ENCODE data around the gene PYGB.
"Not testable (repeated sequence)": the region's sequence is repeated elsewhere in the genome, so short reads cannot be mapped to it uniquely, and the experiment has no call there.

PYGB gene

DNA sequence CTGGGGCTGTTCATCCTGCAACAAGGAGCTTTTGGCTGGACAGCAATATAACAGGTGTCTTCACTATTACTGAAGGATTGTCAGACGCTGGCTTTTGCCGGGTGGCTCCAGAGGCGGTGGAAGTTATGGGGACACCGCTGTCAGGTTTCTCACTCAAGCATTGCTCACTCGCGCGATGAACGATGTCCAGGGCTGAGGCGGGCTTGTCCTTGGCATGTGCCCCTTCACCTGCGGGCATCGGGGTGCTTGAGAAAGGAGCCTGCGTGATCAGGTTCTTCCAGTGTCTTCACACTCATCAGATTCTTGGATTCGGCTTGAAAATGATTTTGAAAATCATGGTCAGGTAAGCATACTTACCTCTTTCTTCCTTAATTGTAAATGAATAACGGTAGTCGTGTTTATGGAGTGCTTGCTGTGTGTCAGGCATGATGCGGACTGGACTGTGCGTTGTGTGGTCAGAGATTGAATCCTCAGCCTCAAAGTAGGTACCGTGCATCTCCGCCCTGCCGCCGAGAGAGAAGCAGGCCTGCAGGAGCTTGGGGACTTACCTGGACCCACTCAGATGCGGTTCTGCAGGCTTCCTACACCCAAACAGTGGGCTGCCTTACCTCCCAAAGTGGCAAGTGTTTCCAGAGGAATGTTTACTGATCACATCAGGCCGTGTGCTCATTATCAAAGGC is 18.3 kb upstream of the PYGB start:
- no peak for DNase-seq (ENCODE audit: extremely low read depth in 1 of 2, low read depth in 1 of 2)

DNA sequence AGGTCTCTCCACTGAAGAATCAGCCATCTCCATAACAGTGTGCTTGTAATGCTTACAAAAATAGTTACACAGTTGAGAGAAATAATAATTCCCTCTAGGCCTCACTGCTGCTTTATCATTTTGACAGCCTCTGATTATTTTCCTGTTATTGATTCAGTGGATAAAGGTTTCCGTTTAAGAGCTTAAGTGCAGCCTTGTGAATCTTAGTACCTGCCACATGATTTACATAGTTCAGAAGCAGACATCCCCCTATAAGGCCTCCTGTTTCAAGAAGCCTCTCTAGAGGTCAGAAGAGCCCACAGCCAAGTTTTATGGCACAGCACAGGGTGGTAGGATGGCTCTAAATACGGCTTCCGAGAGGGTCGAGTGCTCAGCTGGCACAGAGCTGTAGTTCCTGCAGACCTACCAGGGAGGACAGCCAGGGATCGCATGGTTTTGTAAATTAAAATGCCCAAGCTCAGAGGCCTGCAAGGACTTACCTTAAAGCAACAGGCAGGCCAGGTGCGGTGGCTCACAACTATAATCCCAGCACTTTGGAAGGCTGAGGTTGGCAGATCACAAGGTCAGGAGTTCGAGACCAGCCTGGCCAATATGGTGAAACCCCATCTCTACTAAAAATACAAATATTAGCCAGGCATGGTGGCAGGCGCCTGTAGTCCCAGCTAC is 17.6 kb upstream of the PYGB start:
- DNase-seq (ENCODE audit: extremely low read depth in 1 of 2, low read depth in 1 of 2) = no peak

- no peak for DNase-seq (ENCODE audit: extremely low read depth in 1 of 2, low read depth in 1 of 2)
Measured at GRCh38 chr20:25233016-25233772, 14.7 kb upstream of the PYGB start.

GRCh38 chr20:25234009-25234849 is 13.7 kb upstream of the PYGB start:
- not testable (repeated sequence) for DNase-seq (ENCODE audit: extremely low read depth in 1 of 2, low read depth in 1 of 2)

DNA sequence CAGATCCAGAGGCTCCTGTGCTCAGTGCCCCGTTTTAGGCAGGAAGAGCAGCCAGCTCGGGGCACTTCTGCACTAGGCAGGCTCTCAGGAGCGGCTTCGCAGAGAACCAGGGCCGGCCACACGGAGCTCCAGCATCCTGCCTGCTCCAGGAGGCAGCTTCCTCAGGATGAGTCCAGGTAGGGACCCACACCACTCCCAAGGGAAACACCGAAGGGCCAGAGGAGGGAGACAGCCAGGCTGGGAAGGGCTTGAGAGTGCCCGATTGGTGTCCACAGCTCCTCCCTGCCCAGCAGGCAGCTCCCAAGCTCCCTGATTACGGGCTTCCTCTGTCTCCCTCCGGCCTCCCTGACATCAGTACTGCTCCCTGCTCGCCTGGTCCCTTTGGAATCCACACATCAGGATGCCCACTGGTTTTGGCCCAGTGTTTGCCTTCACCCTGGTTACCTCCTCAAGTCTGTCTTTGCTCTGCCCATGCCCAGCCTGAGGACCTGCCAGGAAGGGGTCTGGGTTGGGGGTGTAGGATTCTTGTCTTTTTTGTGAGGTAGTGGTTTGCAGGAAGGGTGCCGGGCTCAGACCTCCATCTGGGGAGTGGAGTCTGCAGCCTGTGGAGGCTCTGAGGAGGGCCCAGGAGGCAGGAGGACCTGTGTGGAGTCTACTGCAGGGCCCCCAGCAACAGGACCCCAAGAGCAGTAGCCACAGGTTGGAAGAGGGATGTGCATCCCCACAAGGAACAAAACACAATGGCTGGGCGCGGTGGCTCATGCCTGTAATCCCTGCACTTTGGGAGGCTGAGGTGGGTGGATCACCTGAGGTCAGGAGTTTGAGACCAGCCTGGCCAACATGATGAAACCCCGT is 11.2 kb upstream of the PYGB start:
- no peak for DNase-seq (ENCODE audit: extremely low read depth in 1 of 2, low read depth in 1 of 2)

GRCh38 chr20:25237610-25238318 is 10.1 kb upstream of the PYGB start:
- peak; percentile 35 to 62 for DNase-seq (ENCODE audit: extremely low read depth in 1 of 2, low read depth in 1 of 2)

GRCh38 chr20:25238319-25239037 is 9.4 kb upstream of the PYGB start:
- DNase-seq (ENCODE audit: extremely low read depth in 1 of 2, low read depth in 1 of 2) = no peak

- DNase-seq (ENCODE audit: extremely low read depth in 1 of 2, low read depth in 1 of 2) = no peak
Measured at GRCh38 chr20:25239387-25240370, 8.2 kb upstream of the PYGB start.

- not testable (repeated sequence) for DNase-seq (ENCODE audit: extremely low read depth in 1 of 2, low read depth in 1 of 2)
Measured at GRCh38 chr20:25240851-25241658, 6.8 kb upstream of the PYGB start.

DNA sequence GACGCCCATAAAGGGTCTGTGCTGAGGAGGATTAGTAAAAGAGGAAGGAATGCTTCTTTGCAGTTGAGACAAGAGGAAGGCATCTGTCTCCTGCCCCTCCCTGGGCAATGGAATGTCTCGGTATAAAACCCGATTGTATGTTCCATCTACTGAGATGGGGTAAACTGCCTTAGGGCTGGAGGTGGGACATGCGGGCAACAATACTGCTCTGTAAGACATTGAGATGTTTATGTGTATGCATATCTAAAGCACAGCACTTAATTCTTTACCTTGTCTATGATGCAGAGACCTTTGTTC is 6.3 kb upstream of the PYGB start:
- DNase-seq (ENCODE audit: extremely low read depth in 1 of 2, low read depth in 1 of 2) = not testable (repeated sequence)

- no peak for DNase-seq (ENCODE audit: extremely low read depth in 1 of 2, low read depth in 1 of 2)
Measured at GRCh38 chr20:25242231-25242630, 5.7 kb upstream of the PYGB start.

DNA sequence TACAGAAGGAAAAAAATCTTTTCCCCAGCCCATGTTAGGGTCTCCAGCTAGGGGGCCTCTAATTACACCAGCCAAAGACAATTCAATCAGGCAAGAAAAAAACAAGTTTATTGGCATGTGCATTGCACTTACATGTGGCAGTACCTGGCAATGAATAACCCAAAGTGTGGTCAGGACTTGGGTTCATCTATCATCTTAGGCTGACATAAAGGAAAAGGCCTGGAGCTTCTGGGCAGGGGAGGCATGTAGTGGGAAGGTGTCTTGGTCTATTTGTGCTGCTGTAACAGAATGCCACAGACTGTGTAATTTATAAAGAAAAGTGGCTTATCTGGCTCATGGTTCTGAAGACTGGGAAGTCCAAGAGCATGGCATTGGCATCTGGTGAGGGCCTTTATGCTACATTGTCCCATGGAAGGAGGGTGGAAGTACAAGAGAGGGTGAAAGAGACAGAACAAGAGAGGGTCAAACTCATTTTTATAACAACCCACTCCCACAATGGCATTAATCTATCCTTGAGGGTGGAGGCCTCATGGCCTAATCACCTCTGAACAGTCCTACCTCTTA is 4.4 kb upstream of the PYGB start:
- no peak for DNase-seq (ENCODE audit: extremely low read depth in 1 of 2, low read depth in 1 of 2)

DNA sequence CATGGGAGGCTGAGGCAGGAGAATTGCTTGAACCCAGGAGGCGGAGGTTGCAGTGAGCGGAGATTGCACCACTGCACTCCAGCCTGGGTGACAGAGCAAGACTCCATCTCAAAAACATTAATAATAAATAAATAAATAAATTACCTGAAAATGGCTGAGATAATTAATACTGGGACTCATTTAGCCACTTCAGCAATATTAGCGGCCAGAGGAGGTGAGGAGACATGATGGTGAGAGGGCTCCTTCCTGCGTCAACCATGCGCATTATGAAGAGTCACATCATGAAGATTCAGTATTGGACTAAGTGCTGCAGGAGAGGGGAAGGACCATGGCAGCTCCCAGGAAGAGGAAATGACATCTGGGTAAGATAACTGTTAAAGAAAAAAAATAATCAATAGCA is 2.9 kb upstream of the PYGB start:
- DNase-seq (ENCODE audit: extremely low read depth in 1 of 2, low read depth in 1 of 2) = no peak

- DNase-seq (ENCODE audit: extremely low read depth in 1 of 2, low read depth in 1 of 2) = no peak
Measured at GRCh38 chr20:25245461-25245860, 2.4 kb upstream of the PYGB start.

- DNase-seq (ENCODE audit: extremely low read depth in 1 of 2, low read depth in 1 of 2) = no peak
Measured at GRCh38 chr20:25246182-25246999, 1.5 kb upstream of the PYGB start.

DNA sequence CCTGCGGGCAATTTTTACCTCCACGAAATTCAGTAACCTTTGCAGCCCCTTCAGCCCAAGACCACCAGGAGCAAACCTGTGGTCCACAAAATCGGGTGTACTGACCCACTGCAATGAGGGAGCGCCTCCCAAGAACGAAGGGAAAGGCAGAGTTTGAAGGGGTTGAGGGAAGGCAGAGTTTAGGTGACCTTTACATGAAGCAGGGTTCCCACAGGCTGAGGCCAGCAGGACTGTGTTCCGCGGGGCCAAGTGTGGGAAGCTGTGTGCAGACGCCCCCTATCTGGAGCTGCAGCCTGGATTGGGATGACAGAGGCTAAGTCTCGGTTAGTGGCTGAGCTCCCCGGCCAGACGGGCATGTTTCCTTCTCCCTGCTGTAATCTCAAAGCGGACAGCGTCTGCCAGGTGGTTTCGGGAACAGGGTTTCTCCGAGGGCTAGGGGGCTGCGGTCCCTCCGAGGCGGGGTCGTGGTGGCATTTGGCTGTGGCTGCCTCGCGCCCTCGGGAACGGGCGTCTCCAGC is 826 bp upstream of the PYGB start:
- DNase-seq (ENCODE audit: extremely low read depth in 1 of 2, low read depth in 1 of 2) = no peak

All from stimulated activated CD8-positive, alpha-beta memory T cell treated with anti-CD3 and anti-CD28 coated beads, Interleukin-7, amount 100 ng/mL, for 48 hours (primary cell).